Epithelial cell of esophagus (primary cell): ENCODE results near the gene ABLIM1.

Source experiments
- DNase-seq: peaks from one replicate; pipeline ENCODE4 v3.0.0; 2010; ENCODE audit warnings: low read depth
- H3K4me3 ChIP-seq: 2 replicates; pipeline ENCODE4 v1.5.1; 2011; ENCODE audit warnings: mild to moderate bottlenecking, low read length, control low read depth
- TF ChIP-seq, protein P1 (sequence below): IDR thresholded peaks from 2 replicates; pipeline ENCODE4 v1.5.1; 2011; ENCODE audit warnings: low read depth, mild to moderate bottlenecking, low read length, control low read depth, inconsistent platforms; ENCODE audit not compliant: insufficient read depth; ENCODE audit errors: missing control alignments

The ABLIM1 gene

DNA sequence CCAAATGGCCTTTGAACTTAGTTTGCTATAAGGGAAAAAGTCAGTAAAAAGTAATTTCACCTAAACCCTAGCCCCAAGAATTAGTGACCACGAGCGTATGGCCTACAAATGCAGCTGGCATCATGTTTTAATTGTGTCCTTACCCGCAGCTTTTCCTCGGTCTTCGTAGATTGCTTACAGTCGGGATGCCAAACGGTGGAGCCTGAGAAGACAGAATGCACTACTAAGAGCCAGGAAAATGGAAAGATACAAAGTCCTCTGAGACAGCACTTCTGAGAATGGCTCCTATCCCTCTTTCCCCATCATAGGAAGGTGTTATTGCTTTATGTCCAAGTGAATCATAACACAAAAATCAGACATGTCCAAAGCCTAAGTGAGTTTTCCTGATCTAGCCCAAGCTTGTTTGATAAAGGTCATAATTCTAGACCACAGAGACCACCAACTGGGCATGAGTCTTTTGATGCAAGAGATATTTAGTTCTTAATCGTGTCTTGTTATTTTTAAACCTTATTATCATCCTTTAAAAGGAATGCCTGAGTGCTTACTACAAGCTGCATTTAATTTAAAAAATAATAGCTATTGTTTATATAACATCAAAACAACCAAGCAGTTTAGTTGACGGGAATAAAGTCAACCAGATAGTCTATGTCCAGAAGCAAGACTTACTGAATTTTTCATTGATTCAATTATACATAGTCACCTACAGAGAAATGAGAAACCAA is 170.1 kb downstream of the ABLIM1 start:
- TF ChIP-seq, protein P1, sequence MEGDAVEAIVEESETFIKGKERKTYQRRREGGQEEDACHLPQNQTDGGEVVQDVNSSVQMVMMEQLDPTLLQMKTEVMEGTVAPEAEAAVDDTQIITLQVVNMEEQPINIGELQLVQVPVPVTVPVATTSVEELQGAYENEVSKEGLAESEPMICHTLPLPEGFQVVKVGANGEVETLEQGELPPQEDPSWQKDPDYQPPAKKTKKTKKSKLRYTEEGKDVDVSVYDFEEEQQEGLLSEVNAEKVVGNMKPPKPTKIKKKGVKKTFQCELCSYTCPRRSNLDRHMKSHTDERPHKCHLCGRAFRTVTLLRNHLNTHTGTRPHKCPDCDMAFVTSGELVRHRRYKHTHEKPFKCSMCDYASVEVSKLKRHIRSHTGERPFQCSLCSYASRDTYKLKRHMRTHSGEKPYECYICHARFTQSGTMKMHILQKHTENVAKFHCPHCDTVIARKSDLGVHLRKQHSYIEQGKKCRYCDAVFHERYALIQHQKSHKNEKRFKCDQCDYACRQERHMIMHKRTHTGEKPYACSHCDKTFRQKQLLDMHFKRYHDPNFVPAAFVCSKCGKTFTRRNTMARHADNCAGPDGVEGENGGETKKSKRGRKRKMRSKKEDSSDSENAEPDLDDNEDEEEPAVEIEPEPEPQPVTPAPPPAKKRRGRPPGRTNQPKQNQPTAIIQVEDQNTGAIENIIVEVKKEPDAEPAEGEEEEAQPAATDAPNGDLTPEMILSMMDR = no peak
- H3K4me3 ChIP-seq = no peak overlapping the region
- DNase-seq = peak; percentile 68

DNA sequence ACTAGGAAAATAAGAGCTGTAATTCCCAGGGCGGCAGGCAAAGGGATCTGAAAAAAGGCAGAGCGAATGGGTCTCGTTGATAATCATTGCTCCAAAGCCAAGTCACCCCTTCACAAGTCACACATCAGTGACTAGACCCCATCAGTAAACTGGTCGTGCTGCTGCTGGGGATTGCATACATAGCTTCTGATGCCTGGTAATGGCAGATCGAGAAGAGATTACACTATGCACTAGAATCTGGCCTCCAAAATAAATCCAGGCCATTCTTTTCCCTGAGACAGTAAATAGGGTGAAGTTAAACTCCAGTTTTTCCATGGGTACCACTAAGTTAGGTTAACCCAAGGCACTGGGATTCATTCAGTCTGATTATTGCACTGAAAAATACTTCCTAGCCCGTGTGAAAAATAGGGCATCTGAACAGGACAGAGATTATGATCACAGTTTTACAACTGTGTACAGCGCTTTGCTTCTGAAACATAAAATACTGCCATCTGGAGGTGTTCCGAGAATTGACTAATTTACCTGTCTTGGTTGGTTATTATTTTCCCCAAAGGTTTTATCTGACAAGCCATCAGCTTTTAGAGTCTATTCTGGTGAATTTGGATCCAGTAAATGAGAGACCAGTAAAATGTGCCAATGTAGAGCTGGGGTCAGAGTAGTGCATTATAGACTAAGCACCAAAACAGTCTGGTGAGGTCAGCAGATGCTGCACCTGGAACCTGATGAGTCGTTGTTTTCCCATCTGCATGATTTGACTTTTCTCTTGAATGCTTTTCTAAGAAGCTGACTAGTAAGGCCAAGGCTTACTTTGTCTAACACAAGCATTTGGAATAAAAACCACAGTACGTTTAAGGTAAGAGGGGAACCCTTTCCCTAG is 170.9 kb downstream of the ABLIM1 start:
- TF ChIP-seq, protein P1 = no peak
- DNase-seq = peak; percentile 73
- no peak overlapping the region for H3K4me3 ChIP-seq

GRCh38 chr10:114485696-114486400 is 172.2 kb downstream of the ABLIM1 start:
- H3K4me3 ChIP-seq = no peak overlapping the region
- DNase-seq = no peak
- TF ChIP-seq, protein P1 = no peak

DNA sequence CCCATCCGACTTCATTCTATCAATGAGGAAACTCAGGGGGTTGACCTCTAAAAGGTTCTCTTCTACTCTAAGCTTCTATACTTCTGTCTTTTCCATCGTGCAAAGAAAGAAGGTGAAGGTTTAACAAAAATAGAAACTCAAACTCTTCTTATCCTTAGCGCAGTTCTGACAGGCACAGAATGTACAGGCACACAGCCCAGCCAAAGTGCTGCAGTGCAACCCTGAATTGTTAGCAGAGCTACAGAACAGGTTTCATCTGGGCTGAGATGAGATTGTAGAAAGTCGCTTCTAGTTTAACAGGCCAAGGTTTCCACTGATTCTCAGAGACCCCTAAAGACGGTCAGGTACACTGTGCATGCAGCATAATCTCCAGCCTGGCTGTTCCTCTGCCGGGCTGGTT is 174.5 kb downstream of the ABLIM1 start:
- TF ChIP-seq, protein P1 = no peak
- no peak overlapping the region for H3K4me3 ChIP-seq
- no peak for DNase-seq

- no peak overlapping the region for H3K4me3 ChIP-seq
- TF ChIP-seq, protein P1 = no peak
- DNase-seq = no peak
Measured at GRCh38 chr10:114482480-114483304, 175.4 kb downstream of the ABLIM1 start.

- TF ChIP-seq, protein P1 = no peak
- no peak for DNase-seq
- H3K4me3 ChIP-seq = no peak overlapping the region
Measured at GRCh38 chr10:114481055-114481454, 177.0 kb downstream of the ABLIM1 start.
